Measurements from ENCODE around the gene CCDC188.

Gene CCDC188

DNA sequence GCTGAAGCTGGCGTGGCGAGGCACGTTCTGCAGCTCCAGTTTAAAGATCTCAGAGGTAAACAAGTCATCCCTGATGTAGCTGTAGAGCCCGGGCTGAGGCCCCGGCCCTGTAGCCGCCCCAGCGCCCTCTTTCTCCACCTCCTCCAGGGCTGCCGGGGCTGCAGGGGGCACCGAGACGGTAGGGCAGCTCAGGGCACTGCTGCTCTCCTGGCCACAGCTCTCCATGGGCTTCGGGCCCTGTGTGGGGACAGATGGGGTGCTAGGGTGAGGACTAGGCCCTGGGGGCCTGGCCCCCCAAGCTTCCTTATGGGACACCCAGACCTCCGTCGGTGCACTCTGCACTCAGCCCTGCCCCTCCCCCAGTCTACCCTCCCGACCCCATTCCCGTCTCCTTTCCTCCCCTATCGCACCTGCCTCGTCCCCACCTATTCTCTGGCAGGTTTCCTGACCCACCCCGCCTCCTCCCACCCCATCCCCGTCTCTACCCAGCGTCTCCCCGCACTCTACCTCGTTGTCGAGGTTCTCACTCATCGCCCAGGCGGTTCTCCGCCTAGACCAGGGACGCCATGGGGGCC is 34.4 kb downstream of the CCDC188 start:
- no peak for DNase-seq

DNA sequence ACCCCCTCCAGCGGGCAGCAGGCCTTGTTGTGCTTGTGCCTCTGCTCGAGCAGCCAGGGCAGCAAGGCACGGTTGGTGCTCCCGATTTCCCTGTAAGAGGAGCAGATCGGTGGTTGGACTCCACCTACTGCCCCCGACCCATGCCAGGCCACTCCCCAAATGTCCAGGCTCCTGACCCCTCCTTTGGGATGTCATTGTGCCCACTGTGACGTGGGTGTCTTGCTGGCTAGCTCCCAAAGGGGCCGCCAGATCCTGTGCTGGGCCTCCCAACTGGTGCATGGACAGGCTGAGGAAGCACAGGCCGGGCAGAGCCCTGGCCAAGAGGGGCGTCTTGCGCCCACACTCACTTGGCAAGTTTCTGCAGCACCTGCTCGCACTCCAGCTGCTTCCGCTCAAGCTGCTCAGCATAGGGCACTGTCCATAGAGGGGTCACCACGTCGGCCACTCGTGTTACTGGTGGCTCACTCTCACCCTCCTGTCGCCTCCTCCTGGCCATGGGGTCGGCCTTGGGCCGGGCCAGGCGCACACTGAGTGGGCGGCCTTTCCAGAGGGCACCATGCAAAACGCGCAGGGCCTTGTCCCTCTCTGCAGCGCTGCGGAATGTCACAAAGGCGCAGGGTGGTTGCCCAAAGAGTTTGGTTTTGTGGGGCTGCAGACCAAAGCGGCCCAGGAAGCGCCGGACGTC is 35.0 kb downstream of the CCDC188 start, which contains the start of gene RANBP1:
Gene RANBP1, plus strand, starts transcription at position 414 of the 685 bp plus-strand sequence. Its CDS starts 81 bp downstream, at position 495.
- DNase-seq: no peak

DNA sequence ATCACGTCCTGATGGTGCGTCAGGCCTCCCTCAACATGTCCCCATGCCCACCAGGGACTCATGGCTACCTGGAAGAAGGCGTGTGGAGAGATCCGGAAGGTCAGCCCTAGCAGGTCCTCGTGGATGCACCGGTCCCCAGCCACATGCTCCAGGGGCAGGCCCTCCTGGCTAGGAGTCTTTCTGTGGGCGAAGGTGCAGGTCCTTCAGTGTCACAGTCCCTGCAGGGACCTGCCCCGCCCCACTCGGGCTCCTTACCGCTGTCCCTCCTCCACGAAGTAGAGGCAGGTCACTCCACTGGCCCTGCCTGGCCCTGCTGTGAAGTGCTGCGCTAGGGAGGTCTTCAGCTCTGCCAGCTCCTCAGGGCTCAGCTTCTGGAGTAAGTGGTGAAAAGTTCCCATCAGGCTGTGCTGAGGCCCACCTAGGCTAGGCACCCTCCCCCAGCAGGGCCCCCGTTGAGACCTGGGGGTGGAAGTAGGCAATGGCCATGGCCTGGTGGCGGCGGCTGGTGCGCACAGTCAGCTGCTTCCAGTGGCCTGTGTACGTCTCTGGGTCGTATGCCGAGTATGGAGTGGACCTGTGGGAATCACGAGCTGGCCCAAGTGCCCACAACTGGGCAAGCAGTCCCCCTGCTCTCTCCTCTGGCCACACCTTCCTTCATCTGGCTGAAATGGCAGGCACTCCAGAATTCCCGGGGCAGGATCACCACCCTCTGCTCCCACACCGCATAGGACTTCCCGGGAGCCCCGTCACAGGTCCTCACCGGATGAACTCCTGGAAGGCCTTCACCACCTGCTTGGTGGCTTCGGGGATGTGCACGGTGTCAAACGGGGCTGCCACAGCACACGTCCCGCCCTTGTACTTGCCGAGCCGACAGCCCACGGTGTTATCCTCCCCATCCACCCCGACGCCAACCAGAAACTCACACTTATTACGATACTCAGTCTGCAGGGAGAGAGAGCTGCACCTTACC is 36.1 kb downstream of the CCDC188 start:
- no peak for DNase-seq

DNA sequence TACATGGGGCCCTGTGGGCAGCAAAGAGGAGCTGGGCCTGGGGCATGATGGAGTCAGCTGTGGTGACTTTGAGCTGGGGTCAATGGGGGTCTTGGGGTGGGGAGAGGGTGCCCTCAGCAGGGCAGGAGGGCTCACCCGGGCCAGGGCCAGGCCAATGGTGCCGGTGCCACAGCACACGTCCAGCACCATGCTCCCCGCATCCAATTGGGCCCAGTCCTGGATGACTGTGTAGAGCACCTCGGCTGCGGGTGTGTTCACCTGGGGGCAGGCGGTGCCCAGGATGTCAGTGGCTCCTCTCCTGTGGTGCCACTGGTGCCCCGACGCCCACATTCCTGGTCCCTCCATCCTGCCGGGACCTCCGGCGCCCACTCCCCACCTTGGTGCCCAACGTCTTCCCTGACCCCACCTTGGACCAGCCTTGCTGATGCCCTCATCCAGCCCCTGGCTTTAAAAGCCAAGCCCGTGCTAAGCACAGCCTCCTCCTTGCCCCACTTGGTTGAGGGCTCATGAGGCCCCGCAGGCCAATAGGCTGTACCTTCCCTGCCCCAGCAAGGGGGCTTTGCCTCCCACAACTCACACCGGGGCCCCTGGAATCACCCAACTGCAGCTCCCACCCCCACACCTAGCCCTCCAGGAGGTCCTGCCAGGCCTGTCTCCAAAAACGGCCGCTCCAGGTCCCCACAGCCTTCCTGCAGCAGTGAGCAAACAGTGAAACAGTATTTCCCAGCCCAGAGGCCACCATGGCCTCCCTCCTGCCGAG is 37.1 kb downstream of the CCDC188 start:
- no peak for DNase-seq

DNA sequence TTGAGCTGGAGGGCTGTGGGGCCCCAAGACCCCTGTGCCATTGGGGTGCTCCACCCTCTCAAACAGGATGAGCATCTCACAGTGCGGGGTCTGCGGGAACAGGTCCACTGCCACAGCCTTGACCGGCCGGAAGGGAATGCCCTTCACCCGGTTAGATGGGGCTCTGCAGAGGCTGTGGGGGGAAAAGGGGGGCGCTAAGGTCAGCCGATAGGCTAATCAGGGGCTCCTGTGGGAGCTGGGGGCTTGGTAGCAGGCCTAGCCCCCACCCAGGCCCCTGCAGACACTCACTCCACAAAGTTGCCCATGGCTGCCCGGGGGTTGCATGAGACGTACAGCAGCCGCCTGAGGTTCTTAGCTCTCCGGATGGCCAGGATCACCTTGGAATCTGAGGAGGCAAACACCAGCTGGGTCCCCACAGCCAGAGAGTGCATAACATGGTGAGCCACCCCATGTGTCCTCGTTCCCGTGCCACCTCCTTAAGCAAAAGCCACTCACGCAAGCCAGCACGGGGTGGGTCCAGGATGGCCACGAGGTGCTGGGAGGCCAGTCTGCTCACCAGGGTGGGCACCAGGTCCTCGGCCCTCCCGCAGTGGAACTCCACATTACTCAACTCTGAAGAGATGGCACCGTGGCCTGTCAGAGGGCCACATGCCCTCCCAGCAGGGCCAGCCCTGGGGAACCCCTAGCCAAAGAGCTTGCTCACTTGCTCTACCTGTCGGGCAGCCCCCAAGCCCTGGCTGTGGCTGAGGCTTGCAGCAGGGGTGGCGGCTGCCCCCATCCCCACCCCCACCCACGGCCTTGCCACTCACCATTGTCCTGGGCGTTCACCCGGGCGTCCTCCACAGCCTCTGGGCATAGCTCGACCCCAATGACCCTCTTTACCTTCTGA is 38.0 kb downstream of the CCDC188 start:
- no peak for DNase-seq

DNA sequence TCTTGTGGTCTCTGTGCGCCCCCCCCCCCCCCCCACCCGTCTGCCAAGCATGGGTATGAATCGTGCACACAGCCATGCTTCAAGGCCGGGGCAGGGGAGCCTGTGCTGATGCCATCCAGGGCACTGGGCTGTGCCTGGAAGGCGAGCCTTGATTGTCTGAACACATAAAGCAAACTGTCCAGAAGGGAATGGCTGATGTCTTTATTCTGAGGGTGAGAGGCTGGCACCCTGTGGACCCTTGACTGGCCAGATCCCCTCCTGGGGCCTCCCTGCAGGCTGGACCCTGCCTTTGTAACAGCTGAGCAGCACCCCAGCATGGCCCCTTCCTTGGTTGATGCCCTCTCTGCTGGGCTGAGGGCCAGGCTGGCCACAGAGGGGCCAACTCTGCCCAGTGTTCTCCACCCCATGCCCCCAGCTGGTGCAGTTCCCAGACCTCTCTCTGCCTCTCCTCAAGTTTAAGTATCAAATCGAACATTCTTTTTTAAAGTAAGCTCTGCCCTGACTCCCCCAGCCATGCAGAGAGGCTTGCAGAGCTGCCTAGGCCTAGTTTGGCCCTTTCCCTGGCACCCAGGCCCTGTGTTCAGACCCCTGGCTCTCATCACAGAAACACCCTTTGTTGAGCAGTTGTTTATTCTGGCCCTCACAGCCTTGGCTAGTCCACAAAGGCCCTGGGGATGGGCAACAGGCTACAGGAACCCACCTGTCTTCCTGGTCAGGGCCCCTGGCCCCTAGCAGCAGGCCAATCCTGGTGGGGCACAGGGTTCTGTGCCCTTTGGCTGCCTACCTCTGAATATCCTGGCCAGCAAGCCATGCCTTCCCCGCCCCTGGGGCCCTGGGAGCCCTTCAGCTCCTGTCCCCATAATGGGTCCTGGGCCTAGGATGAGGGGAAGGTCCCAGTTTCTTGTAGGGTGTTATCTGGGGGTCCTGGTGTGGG is 38.9 kb downstream of the CCDC188 start:
- no peak for DNase-seq

DNA sequence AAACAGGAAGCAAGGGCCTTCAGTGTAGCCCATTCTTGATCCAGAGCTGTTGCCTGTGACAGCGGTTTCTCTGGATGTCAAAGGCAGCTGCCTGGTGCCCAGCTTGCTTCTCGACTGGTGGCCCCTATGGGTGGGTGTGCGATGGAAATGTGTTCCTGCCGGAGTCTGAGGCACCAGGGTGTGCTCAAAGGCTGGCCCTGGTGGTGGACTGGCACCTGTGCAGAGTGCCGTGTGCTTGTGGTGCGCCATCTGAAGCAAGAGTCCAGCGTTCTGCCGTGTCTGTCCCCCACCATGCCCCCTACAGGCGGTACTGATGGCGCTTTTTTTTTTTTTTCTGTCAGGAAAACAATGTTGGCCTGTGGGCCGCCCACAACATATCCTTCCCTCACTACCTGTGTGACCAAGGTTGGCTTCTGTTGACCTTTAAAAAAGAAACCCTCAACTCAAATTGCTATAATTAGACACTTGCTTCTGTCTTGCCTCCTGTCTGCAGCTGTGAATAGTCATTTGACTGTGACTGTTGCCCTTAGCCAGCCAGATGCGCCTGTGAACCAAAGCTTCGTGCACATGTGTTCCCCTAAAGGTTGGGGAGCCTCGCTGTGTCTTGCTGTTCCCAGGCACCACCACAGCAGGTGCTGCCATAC is 39.7 kb downstream of the CCDC188 start:
- no peak for DNase-seq

DNA sequence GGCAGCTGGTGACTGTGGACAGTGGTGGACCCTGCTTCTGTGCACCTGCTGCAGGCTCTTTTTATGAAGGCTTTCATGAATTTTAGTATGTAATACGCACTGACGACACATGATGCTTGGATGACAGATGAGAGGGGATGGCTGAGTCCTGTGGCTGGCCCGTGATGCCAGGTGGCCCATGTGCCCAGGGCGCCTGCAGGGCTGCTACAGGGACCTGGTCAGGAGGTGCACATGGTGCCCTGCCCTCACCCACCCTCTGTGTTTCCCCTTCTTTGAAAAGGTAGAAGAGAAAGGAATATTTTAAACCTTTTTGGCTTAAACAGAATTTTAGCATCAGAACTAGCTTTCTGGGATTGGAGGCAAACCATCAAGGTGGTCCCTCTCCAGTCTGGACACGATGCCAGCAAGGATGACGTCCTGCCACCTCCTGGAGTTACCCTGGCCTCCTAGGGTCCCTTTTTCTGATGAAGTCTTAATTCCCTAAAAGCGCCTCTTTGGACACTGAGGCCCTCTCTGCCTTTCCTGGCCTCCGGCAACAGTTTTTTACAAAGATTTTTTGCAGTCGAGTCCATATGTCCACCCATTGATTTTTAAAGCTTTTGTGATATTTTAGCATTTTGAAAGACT is 40.4 kb downstream of the CCDC188 start:
- no peak for DNase-seq

DNA sequence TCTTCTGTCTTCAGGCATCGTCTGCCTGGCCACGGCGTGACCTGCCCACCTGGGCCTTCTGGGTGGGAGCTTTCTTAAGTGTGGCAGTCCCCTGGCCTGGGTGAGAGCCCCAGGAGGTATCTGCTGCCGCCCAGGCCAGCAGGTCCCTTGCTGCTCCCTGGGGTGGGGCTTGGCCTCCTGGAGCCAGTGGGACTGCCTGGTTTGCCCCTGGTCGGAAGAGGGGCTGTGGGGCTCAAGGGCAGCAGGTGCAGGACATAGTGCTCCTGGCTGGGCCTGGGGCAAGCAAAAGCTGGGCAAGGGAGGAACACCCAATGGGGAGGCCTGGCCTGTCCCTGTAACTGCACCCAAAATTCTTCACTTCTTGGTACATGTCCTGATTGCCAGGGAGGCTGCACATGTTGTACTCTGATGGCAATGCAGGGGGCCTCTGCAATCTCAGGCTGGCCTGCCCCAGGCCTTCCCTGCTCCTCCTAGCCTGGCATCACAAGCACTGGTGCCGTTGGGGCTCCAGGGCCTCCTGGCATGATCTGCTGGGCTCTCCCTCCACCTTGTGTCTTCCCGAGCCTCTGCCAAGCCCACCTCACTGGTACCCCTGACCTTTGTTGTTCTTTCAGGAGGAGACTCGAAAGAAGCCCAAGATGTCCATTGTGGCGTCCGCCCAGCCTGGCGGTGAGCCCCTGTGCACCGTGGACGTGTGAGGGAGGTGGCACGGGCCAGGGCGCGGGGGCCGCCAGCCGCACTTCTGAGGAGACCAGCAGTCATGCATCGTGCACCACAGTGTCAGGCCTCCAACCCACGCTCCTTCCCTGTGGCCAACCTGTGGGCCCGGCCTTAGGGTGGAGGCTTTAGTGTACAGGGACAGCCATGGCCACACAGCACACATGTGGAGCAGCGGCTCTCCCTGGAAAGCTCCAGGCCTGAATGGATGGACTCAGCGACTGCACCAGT is 41.2 kb downstream of the CCDC188 start:
- DNase-seq: no peak

DNA sequence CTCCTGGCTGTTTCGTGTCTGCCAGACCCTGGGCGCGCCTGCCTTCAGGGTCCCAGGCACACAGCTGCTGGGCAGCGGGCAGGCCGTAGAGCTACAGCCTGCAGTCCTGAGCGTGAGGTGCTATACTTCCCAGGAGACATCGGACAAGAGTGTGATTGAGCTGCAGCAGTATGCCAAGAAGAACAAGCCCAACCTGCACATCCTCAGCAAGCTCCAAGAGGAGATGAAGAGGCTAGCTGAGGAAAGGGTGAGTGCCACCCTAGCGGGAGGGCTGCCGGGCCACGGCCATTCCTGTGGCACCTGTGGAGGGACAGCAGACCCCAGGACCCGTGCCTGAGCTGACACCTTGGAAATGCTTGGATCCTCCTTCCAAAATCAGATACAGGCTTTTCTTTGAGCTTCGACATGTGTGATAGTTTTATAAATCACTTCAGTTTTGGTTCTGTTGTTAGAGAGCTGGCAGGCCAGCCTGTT is 42.1 kb downstream of the CCDC188 start:
- no peak for DNase-seq

DNA sequence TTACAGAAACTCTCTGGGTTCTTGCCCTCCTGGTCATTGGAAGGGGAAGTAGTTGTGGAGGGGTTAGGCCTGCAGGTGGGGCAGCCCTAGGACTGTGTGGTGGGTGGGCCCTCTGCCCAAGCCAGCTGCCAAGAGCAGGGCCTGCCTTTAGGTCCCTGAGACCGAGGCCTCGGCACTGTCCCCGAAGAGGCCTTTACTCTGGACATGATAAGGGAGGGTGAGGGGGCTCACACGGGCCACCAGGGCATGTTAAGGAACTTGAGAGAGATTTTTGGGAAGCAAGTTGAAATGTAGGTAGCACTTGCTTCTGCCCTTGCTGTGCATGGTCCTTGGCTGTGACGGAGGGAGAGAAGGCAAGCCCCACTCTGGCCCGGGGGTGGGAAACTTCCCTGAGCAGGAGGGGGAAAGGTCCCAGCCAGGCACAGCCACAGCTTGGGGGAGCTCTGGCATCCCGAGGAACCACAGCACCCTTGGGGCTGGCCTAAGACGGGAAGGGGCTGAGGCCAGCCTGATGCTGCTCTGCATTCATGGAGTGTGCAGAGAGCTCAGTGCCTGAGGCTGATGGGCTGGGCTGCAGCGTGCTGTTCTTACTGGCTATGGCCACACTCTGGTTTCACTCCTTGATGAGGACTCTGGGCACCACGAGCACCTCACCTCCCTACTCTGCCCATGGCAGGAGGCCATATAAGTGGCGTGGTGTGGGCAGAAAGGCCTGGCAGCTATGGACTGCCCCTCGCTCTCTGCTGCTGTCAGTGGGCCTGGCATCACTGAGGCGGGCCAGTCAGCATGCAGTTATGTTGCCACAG is 42.7 kb downstream of the CCDC188 start:
- no peak for DNase-seq

DNA sequence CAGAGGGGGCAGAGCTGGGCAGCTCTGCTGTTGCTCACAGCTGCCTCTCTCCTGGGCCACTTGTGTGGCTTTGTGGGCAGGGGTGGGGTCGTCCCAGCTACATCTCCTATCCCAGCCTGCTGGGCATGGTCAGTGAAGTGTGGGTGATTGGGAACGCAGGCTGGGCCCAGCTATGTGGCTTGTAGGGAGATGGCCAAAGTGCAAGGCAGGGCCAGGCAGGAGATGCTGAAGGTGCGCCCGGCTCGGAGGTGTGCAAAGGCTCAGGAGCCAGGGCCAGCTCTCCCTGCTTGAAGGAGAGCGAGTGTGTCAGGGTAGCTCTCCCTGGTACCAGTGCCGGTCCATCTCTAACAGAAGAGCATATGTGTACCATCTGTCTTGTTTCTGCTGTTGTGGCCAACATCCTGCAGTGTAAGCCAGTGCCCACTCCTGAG is 43.4 kb downstream of the CCDC188 start:
- DNase-seq: no peak

DNA sequence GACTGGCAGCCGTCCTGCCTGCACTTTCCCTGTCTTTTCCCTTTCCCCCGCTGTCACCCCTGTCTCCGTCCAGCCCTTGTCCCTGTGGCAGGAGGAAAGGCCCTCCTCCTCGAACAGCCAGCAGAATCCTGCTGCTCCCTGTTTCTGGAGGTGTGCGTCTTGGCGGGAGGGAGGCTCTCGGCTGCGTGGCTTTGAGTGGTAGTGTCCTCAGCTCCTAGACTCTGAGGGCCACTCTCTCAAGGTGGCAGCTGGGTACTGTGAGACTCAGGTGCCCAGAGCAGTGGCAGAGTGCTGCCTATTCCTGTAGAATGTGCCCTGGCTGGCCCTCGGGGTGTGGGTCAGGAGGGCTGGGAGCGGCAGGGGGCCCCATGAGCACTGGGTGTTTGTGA is 44.0 kb downstream of the CCDC188 start:
- DNase-seq: no peak

DNA sequence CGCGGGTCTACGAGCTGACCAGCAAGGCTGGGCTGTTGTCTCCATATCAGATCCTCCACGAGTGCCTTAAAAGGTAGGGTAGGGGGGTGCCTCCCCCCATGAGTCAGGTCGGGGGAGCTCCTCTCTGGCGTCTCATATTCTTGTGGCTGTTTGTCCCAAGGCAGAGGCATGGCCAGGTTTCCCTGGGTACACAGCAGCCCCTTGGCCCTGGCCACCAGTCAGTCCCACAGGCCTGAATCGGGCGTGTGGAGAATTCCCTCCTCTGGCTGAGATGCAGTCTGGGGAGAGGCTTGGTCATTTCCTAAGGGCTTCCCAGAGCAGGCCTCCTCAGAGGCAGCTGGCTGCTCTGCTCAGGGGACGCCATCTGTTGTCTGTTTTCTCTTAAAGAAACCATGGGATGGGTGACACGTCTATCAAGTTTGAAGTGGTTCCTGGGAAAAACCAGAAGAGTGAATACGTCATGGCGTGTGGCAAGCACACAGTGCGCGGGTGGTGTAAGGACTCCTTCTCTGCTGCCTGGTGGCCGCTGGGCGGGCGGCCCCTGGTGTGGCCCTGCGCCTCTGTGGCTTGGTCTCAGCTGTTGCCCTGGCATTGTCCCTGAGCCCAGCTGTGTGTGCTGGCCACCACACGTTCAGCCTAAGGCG is 44.5 kb downstream of the CCDC188 start:
- DNase-seq: no peak

DNA sequence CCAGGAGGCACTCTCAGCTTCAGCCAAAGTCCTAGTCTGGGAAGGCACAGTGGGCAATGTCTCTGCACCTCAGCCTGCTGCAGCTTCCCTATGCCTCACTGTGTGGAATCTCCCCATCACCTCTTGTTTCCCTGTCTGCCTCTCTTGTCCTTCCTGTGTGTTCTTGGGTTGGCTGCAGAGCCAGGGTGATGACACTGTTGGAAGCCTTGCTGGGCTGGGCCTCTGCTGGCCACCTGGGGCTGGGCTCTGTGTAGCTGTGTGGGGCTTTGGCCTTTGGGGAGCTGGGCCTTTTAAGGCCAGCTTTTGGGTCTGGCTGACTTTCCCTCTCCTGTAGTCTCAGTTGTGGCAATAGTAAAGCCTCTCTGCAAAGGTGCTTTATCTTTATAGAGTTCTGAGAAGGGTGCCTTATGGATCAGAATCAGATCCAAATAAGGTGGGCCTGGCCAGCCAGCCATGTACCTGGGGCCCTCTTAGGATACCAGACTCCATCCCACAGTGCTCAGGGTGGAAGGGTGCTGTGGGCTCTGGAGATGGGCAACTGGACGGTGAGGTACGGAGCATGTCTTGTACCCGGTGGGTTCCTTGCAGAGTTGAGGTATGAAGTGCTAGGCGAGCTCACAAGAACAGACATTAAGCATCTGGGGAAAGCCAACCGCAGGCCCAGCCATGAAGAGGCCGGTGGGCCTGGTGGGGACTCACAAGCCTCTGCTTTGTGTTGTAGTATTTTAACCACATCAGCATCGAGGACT is 45.2 kb downstream of the CCDC188 start:
- no peak for DNase-seq
